HG03175 (cell line): ENCODE results near the gene MAOA.
"Not testable (repeated sequence)": the region's sequence is repeated elsewhere in the genome, so short reads cannot be mapped to it uniquely, and the experiment has no call there.

Source experiments
- ATAC-seq: cut with Tn5 transposase; IDR thresholded peaks from one replicate; pipeline ENCODE4 v1.9.1; 2021; ENCODE audit warnings: mild to moderate bottlenecking, moderate library complexity; ENCODE audit not compliant: unreplicated experiment

The MAOA gene

DNA sequence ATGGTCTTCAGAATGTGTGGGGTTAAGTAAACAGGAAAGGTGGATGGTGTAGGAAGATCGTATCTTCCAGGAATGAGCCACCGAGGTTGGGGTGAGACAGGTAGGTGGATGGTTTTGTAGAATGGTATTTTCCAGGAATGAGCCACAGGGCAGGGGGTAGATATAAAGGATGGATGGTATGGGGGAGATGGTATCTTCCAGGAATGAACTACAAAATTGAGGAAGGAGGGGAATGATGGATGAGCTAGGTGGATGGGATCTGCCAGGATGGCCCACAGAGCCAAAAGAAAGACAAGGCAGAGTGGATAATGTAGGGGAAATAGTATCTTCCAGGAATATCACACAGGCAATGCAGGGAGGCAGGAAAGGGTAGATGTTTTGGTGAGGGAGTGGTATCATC, 60.0 kb downstream of the MAOA start:
- ATAC-seq = no peak

DNA sequence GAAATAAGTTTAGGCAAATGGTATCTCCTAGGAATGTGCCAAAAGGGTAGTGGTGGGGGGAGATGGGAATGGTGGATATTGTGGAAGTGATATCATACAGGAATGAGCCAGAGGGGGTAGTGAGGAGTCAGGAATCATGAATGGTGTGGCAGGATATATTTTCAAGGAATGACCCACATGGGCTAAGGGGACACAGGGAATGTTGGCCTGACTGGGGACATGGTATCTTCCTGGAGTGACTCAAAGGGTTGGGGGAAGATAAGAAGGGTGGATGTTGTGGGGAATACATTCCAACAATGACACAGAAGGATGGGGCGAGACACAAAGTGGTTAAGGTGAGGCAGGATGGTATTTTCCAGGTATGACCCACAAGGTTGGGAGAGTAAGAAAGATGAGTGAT, 60.6 kb downstream of the MAOA start:
- ATAC-seq = no peak

- no peak for ATAC-seq
Observed at GRCh38 chrX:43717161-43717560, 61.1 kb downstream of the MAOA start.

- no peak for ATAC-seq
Observed at GRCh38 chrX:43718081-43718480, 62.0 kb downstream of the MAOA start.

DNA sequence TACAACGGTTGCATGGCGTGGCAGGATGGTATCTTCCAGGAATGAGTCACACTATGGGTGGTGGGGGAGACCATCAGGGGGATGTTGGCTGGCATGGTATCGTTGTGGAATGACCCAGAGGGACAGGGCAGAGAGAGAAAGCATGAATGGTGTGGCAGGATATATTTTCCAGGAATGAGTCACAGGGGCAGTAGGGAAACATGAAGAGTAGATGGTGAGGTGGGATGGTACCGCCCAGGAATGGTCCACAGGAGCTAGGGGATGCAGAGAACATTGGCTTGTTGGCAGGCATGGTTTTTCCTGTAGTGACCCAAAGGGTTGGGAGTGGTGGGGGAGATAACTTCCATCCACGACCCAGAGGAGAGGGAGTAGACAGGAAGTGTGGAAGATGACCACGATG, 62.4 kb downstream of the MAOA start:
- ATAC-seq = no peak

GRCh38 chrX:43718956-43719355, 62.9 kb downstream of the MAOA start:
- ATAC-seq = no peak

- ATAC-seq = no peak
Observed at GRCh38 chrX:43720082-43720481, 64.0 kb downstream of the MAOA start.

GRCh38 chrX:43720961-43721360, 64.9 kb downstream of the MAOA start:
- ATAC-seq = no peak

DNA sequence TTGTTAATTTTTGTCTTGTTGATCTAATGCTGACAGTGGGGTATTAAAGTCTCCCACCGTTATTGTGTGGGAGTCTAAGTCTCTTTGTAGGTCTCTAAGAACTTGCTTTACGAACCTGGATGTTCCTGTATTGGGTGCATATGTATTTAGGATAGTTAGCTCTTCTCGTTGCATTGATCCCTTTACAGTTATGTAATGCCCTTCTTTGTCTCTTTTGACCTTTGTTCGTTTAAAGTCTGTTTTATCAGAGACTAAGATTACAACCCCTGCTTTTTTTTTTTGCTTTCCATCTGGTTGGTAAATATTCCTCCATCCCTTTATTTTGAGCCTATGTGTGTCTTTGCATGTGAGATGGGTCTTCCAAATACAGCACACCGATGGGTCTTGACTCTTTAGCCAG, 69.1 kb downstream of the MAOA start:
- ATAC-seq = not testable (repeated sequence)

DNA sequence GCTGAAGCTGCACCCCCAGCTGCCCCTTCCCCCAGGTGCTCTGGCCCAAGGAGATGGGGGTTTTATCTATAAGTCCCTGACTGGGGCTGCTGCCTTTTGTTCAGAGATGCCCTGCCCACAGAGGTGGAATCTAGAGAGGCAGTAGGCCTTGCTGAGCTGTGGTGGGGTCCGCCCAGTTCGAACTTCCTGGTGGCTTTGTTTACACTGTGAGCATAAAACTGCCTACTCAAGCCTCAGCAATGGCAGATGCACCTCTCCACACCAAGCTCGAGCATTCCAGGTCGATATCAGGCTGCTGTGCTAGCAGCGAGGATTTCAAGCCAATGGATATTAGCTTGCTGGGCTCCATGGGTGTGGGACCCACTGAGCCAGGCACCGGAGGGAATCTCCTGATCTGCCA, 71.2 kb downstream of the MAOA start:
- ATAC-seq = not testable (repeated sequence)

GRCh38 chrX:43728002-43728401, 71.9 kb downstream of the MAOA start:
- ATAC-seq = no peak

- no peak for ATAC-seq
Observed at GRCh38 chrX:43728966-43729365, 72.9 kb downstream of the MAOA start.

DNA sequence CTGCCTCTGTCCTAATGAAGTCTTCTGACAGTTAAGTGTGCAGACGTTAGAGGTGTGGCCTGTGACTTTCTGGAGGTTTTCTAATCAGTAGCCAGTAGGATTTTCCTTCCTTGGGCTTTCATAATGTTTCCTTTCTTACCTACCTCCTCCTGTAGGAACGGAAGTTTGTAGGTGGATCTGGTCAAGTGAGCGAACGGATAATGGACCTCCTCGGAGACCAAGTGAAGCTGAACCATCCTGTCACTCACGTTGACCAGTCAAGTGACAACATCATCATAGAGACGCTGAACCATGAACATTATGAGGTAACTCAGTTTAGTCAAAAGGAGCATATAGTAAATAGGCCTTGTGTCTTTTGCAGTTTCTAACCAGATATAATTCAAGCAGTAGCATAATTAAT, 75.0 kb downstream of the MAOA start:
- no peak for ATAC-seq

DNA sequence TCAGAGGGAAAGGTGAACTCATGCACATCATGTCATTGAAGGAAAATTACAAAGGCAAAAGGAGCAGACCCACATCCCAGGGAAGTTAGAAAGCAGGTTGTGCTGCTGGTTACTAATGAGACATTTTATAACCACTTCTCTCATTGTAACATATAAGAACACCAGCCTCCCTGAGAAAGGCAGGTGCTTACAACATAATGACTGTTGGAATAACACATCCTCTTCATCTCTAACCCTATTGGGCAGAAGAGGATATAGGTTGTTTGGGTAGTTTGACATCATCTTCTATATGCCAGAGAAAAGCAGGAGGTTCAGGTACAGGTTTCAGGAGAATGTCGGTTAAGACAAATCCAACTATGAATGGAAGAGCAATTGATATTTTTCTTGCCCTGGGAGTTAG, 77.6 kb downstream of the MAOA start:
- ATAC-seq = no peak

GRCh38 chrX:43734444-43734843, 78.3 kb downstream of the MAOA start:
- no peak for ATAC-seq

DNA sequence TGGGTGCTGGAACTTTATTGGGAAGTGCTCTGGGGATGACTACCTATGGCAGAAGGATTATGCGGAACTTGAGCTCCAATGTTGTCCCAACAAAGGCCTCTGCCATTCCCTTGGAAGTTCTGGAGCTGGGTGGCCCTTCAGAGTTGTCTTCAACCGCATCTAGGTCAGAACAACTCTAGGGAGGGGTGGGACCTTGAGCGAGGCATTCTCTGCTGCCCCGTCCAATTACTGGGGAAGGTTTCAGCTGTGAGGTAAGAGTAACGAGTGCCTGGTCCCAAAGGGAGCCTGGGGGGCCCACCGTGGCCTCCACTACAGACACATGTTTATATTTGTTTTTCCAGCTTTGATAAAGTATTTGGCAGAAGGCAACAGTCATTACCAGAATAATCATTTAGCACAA, 79.4 kb downstream of the MAOA start:
- ATAC-seq = no peak

DNA sequence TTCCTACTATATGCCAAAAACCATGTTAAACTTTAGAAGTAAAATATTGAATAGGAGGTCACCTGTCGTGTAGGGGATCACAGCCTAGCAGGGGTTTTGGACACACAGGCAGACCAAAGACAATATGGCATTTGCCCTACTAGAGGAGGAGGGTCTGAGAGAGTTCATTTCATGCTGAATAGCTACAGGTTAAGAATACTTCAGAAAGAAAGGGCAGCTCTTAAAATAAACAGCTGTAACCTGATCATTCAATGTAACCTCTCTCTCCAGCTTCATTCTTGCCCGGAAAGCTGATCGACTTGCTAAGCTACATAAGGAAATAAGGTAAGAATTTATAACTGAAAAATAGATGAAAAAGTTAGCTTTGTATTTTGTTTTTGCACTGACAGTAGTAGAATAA, 79.9 kb downstream of the MAOA start:
- ATAC-seq = no peak

DNA sequence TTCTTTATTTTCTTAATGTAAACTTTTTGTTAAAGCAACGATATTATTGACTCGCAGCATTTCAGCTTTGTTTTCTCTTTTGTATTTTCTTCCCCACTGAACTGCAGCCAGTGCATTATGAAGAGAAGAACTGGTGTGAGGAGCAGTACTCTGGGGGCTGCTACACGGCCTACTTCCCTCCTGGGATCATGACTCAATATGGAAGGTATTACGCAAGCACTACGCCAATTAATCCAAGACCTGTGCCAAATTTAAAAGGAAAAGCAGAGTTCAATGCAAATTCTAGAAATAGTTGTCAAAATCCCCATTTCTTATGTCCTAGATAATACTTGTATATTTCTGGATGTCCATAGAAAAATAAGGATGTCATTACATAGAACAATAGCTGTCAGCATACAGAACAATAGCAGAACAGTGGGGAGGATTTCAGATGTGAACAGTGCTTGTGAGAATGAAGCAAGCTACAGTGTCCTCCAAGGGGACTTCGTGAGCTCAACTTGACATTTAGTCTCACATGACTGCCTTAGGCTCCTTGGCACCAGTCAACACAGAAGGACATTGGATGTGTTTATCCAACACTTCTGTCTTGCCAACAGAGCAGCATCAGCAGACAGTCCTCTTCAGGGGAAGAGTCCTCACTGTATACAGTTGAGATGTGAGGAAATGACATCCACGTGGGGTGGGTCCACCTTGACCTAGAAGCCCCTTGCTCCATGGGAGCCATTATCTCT, 85.9 kb downstream of the MAOA start:
- ATAC-seq = no peak

DNA sequence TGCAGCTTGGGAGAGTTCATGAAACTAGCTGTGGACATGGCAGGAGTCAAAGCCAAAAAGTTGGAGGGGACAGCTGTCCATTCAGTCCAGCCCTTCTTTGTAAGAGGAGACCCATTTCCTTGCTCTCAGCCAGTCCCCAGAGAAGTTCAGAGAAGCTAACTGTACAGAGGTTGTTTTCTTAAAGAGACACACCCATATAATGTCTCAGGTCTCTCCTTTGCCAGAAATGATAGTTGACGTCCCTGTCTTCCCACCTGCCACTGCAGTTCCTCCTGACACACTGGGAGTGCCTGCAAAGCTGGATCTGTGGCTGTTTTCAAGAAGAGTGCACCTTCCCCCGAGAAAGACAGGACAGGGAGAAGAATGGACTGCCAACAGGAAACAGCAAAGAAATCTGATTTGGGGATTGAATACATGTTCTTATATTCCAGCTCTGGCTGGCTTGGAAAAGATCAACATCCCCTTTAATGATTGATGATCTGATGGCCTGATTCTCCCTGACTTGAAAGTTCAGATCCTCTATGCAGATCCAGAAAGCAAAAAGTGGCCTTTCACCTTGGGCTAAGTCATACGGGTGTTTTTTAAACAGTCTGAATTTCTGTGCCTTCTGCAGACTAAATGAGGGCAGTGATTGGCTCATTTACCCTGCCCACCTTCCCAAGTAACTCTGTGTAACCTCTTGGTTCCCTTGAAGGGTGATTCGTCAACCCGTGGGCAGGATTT, 87.2 kb downstream of the MAOA start:
- no peak for ATAC-seq

- no peak for ATAC-seq
Observed at GRCh38 chrX:43744284-43744683, 88.2 kb downstream of the MAOA start.

DNA sequence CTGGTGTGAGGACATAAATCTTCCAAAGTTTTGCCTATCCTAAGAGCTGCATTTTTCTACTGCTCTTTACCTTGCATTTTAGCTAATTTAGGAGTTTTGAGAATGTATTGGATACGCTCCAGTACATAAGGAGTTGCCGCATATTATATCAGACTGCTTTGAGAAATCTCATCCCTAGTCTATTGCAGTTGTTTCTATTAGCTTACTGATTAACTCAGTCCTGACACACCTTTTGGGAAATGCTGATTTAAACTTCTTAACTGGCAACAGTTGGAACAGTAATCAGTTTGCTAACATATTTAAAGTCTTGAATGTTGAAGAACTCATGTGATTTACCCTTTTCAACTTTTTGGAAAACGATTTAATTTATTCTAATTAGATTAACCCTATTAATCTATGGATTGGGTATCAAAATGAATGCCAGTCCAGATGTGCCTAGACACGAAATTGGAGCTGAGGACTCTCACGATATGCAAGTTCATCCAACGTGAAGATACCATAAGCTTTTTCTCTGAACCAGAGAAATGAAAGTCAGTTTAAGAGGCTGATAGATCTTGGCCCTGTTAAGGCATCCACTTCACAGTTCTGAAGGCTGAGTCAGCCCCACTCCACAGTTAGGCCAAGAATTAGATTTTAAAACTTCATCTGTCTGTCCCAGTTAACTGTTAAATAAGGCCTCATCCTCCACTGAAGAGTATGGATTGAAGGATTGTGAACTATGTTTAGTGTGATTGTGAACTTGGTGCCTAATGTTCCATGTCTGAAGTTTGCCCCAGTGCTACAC, 90.0 kb downstream of the MAOA start:
- no peak for ATAC-seq

DNA sequence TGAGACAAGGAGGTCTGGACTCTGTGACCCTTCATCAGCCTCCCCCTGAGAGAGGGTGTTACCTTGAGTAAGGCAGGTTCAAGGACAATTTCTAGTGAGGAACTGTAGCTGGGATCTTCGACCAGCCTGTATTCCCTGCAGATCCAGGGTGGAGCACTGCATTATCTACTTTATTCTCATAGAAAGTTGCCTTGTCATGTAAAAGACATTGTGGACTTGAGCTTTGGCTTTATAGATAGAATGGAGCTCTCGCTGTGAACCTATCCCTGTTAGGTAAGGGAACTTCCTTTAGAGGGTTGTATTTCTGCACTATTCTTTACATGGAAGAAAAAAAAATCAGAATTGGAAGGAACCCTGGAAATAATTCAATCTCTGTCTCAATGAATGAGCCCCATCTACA, 91.4 kb downstream of the MAOA start:
- no peak for ATAC-seq
